ENCODE results near the gene FOXB1.

GRCh38 chr15:60006873-60007272, 2.8 kb downstream of the FOXB1 start:
- TF ChIP-seq PITX1 (CRISPR knock-in tag; IDR thresholded peaks at IDR 0.05) (no peak), ETV6 (CRISPR knock-in tag; conservative IDR thresholded peaks at IDR 0.05) (no peak), MIXL1 (CRISPR knock-in tag; IDR thresholded peaks at IDR 0.05) (no peak), ZNF501 (CRISPR knock-in tag; IDR thresholded peaks at IDR 0.05) (no peak), ZNF709 (CRISPR knock-in tag; IDR thresholded peaks at IDR 0.05) (no peak), ZNF3 (CRISPR knock-in tag; IDR thresholded peaks at IDR 0.05) (no peak), MED1 (CRISPR knock-in tag; IDR thresholded peaks at IDR 0.05) (no peak), TCF7L2 (IDR thresholded peaks at IDR 0.05; ENCODE audit: low read depth, low read length) (no peak)
